GM12801 (cell line): ENCODE data around the gene NAA50.

Experiments
- CTCF ChIP-seq: IDR thresholded peaks from one replicate; pipeline ENCODE4 v1.5.1; 2011; ENCODE audit warnings: control low read depth; ENCODE audit not compliant: insufficient read length; ENCODE audit errors: extremely low read depth

Gene NAA50

GRCh38 chr3:113741620-113742019 is 4.4 kb downstream of the NAA50 start:
- no peak for TF ChIP-seq CTCF

- no peak for TF ChIP-seq CTCF
Observed at GRCh38 chr3:113741086-113741485, 5.0 kb downstream of the NAA50 start.

GRCh38 chr3:113736548-113737089 is 9.4 kb downstream of the NAA50 start:
- TF ChIP-seq CTCF = no peak

GRCh38 chr3:113731694-113732093 is 14.4 kb downstream of the NAA50 start:
- TF ChIP-seq CTCF = no peak

GRCh38 chr3:113730550-113730949 is 15.5 kb downstream of the NAA50 start:
- TF ChIP-seq CTCF = no peak

- TF ChIP-seq CTCF = no peak
Observed at GRCh38 chr3:113728661-113729060, 17.4 kb downstream of the NAA50 start.

- TF ChIP-seq CTCF = no peak
Observed at GRCh38 chr3:113721636-113722035, 24.4 kb downstream of the NAA50 start.
